ENCODE measurements around the gene WDFY4. TPM values are rescaled to one million over a fixed set of nuclear protein-coding genes. Genes with fewer than 3 reads are reported as not detected.

Gene WDFY4
- total RNA-seq, 1 experiment from 2014 or later: not detected

DNA sequence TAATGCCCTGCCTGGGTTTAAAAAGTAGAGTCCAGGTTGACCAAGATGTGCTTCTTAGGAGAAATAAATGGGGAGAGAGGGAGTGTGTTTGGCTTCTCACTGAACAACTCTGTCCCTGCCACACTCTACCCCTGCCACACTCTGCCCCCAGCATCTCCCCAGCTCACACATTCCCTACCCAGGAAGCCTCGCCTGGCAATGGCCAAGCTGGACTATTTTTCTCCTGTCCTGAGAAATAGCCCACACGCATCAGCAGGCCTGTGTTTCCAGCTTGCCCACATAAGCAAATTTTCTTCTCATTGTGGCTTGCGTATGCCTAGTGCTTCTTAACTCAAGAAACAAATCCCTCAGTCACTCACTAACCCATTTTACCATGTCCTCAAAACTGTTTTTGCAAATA lies 253.1 kb downstream of the WDFY4 start:
- Histone ChIP-seq H3T11ph (ENCODE audit: low read length) (no peak overlapping the region), H3K27ac (ENCODE audit: insufficient read length, low read depth, low read length) (no peak overlapping the region), H3K79me1 (ENCODE audit: insufficient read depth, low read depth, low read length, poor library complexity, severe bottlenecking) (no peaks in the 10 kb centered on the region), H3K23me2 (ENCODE audit: insufficient read length, low read depth, low read length, poor library complexity, severe bottlenecking) (no peaks in the 10 kb centered on the region), H3K9me3 (ENCODE audit: control insufficient read depth, low read depth, low read length) (no peaks in the 10 kb centered on the region), H2BK12ac (ENCODE audit: insufficient read length, low read depth, low read length) (no peak overlapping the region), H4K5ac (ENCODE audit: insufficient read length, low read depth, low read length) (no peak overlapping the region), H3K14ac (ENCODE audit: insufficient read depth, low read length) (no peak overlapping the region), H3K27me3 (ENCODE audit: insufficient read depth, low read length) (no peaks in the 10 kb centered on the region), H2AK5ac (ENCODE audit: insufficient read length, low read length) (no peak overlapping the region), H2AFZ (ENCODE audit: low read length) (no peak overlapping the region), H2BK15ac (ENCODE audit: low read depth, low read length) (no peak overlapping the region), H2BK5ac (ENCODE audit: insufficient read length, low read length) (no peak overlapping the region), H4K20me1 (ENCODE audit: control insufficient read depth, insufficient read depth, insufficient read length) (no peaks in the 10 kb centered on the region), H3K4me2 (ENCODE audit: insufficient read depth, insufficient read length, low read length) (no peak overlapping the region), H4K8ac (replicated peaks; ENCODE audit: insufficient read length, low read depth, low read length) (no peak overlapping the region), H3K18ac (ENCODE audit: insufficient read length, low read depth, low read length) (no peak overlapping the region), H3K9ac (ENCODE audit: extremely low read depth, insufficient read length, low read length) (no peak overlapping the region), H3K56ac (ENCODE audit: insufficient read length, low read depth, low read length) (no peak overlapping the region), H4K91ac (ENCODE audit: insufficient read length, low read depth, low read length) (no peak overlapping the region), H3K23ac (ENCODE audit: insufficient read length, low read depth, low read length) (no peak overlapping the region), H3K79me2 (ENCODE audit: insufficient read depth, low read length) (no peaks in the 10 kb centered on the region), H3K4me1 (ENCODE audit: insufficient read depth, low read length) (no peaks in the 10 kb centered on the region), H2BK20ac (ENCODE audit: low read depth, low read length, poor library complexity, severe bottlenecking) (no peak overlapping the region), H2BK120ac (ENCODE audit: low read depth, low read length, poor library complexity, severe bottlenecking) (no peak overlapping the region), H3K4ac (ENCODE audit: low read depth, low read length) (no peak overlapping the region)
- Mint-ChIP-seq H3K4me3 (no peak overlapping the region), H3K27me3 (ENCODE audit: low read depth) (peaks cover 3% of the 10 kb centered on the region), H3K27ac (no peak overlapping the region), H3K36me3 (ENCODE audit: insufficient read depth in 1 of 3, low read depth in 3 of 3) (no peaks in the 10 kb centered on the region), H3K4me1 (peaks cover 4 to 13% of the 10 kb centered on the region in 2 experiments; a peak in 3 of 4 replicates), H3K9me3 (no peaks in the 10 kb centered on the region)
- TF ChIP-seq, protein P1, sequence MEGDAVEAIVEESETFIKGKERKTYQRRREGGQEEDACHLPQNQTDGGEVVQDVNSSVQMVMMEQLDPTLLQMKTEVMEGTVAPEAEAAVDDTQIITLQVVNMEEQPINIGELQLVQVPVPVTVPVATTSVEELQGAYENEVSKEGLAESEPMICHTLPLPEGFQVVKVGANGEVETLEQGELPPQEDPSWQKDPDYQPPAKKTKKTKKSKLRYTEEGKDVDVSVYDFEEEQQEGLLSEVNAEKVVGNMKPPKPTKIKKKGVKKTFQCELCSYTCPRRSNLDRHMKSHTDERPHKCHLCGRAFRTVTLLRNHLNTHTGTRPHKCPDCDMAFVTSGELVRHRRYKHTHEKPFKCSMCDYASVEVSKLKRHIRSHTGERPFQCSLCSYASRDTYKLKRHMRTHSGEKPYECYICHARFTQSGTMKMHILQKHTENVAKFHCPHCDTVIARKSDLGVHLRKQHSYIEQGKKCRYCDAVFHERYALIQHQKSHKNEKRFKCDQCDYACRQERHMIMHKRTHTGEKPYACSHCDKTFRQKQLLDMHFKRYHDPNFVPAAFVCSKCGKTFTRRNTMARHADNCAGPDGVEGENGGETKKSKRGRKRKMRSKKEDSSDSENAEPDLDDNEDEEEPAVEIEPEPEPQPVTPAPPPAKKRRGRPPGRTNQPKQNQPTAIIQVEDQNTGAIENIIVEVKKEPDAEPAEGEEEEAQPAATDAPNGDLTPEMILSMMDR (conservative IDR thresholded peaks at IDR 0.05): no peak
- WGBS (ENCODE audit: extremely low coverage, insufficient read length, low lambda C conversion rate): no CpG with 5 or more reads among the region's 3 CpGs
- no peak for DNase-seq

All from H9 (cell line).